OCI-LY1 (cell line): Measurements from ENCODE around the gene ATCAY.

Experiments
- EZH2 ChIP-seq: fragments of 200-600 bp; sonication (generic), shearing (Covaris generic); IDR thresholded peaks from 2 replicates; pipeline ENCODE4 v1.8.0; 2017; ENCODE audit warnings: borderline replicate concordance, mixed run types, mild to moderate bottlenecking, antibody characterized with exemption, low read length, moderate library complexity, mixed read lengths
- TF ChIP-seq, protein P1 (sequence below): fragments of 200-600 bp; sonication (generic), shearing (Covaris generic); IDR thresholded peaks from 2 replicates; pipeline ENCODE4 v1.5.1; 2017; ENCODE audit warnings: mild to moderate bottlenecking, antibody characterized with exemption, low read length, moderate library complexity, mixed read lengths

DNA sequence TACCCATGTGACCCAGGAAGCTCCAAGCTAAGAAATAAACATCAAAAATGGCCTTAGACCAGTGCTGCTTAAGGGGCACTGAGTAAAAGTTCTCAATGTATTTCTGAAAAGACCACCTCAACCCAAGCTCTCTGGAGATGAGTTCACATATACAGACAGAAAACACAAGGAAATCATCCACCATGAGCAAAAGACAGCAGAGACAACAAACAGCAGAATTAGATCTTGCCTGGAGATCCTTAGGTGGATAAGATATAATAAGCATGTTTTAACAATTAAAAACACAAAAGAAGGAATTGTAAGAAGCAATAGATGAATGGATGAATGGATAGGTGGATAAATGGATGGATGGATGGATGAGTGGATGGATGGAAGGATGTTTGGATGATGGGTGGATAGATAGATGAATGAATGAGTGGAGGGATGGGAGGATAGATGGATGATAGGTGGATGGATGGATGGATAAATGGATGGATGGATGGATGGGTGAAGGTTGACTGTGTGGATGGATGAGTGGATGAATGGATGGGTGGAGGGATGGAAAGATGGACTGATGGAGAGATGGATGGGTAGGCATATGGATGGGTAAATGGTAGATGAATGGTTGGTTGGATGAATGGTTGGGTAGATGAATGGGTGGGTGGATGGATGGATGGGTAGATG is 42.7 kb downstream of the ATCAY start:
- TF ChIP-seq, protein P1, sequence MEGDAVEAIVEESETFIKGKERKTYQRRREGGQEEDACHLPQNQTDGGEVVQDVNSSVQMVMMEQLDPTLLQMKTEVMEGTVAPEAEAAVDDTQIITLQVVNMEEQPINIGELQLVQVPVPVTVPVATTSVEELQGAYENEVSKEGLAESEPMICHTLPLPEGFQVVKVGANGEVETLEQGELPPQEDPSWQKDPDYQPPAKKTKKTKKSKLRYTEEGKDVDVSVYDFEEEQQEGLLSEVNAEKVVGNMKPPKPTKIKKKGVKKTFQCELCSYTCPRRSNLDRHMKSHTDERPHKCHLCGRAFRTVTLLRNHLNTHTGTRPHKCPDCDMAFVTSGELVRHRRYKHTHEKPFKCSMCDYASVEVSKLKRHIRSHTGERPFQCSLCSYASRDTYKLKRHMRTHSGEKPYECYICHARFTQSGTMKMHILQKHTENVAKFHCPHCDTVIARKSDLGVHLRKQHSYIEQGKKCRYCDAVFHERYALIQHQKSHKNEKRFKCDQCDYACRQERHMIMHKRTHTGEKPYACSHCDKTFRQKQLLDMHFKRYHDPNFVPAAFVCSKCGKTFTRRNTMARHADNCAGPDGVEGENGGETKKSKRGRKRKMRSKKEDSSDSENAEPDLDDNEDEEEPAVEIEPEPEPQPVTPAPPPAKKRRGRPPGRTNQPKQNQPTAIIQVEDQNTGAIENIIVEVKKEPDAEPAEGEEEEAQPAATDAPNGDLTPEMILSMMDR = no peak
- no peak for TF ChIP-seq EZH2
